NT2/D1 (cell line): ENCODE measurements around the gene TIMM29.

ENCODE experiments used
- SUZ12 ChIP-seq: IDR thresholded peaks from 2 replicates; pipeline ENCODE4 v1.6.1; 2011; ENCODE audit not compliant: insufficient read length, insufficient read depth; ENCODE audit errors: extremely low read depth
- YY1 ChIP-seq: IDR thresholded peaks from 2 replicates; pipeline ENCODE4 v1.6.1; 2011; ENCODE audit not compliant: insufficient read length, insufficient read depth
- ZNF274 ChIP-seq: IDR thresholded peaks from 2 replicates; pipeline ENCODE4 v1.6.1; 2011; ENCODE audit warnings: mild to moderate bottlenecking, low read depth, low read length

GRCh38 chr19:10920781-10921180, 7.8 kb upstream of the TIMM29 start:
- TF ChIP-seq ZNF274, result no peak
- TF ChIP-seq YY1, result no peak
- no peak for TF ChIP-seq SUZ12
